ENCODE results near the gene DUSP22.

Gene DUSP22

GRCh38 chr6:340991-341827 is 48.9 kb downstream of the DUSP22 start:
- Histone ChIP-seq H3K36me3 (replicated peaks; ENCODE audit: low read depth, low read length) (peaks cover 53% of the 10 kb centered on the region), H3K27me3 (ENCODE audit: low read depth, low read length) (peaks cover 13% of the 10 kb centered on the region; the same call in 1 of the 2 replicates), H3K27ac (ENCODE audit: low read length) (no peak overlapping the region), H3K79me2 (ENCODE audit: low read length) (peaks cover 48% of the 10 kb centered on the region), H2AFZ (ENCODE audit: low read depth, low read length) (no peak overlapping the region), H3K4me3 (ENCODE audit: low read length) (peak overlapping the region; percentile 10), H4K20me1 (ENCODE audit: insufficient read depth, low read length) (peaks cover 87% of the 10 kb centered on the region), H3K9ac (ENCODE audit: low read length) (no peak overlapping the region), H3K4me1 (ENCODE audit: low read length) (peaks cover 47% of the 10 kb centered on the region), H3K9me3 (ENCODE audit: insufficient read depth, low read length) (no peaks in the 10 kb centered on the region), H3K4me2 (ENCODE audit: low read length) (peak overlapping the region; percentile 54)
- TF ChIP-seq EZH2phosphoT487 (IDR thresholded peaks at IDR 0.05; ENCODE audit: low read depth) = no peak
- no peak for TF ChIP-seq CTCF (IDR thresholded peaks at IDR 0.05; ENCODE audit: low read depth, low read length)

GRCh38 chr6:341914-342831 is 49.9 kb downstream of the DUSP22 start:
- Histone ChIP-seq H3K4me1 (ENCODE audit: low read length) (peaks cover 47% of the 10 kb centered on the region), H3K79me2 (ENCODE audit: low read length) (peaks cover 47% of the 10 kb centered on the region), H3K9me3 (ENCODE audit: insufficient read depth, low read length) (no peaks in the 10 kb centered on the region), H3K4me2 (ENCODE audit: low read length) (peak overlapping the region; percentile 54), H2AFZ (ENCODE audit: low read depth, low read length) (no peak overlapping the region), H3K27me3 (ENCODE audit: low read depth, low read length) (peaks cover 13% of the 10 kb centered on the region; the same call in 1 of the 2 replicates), H3K27ac (ENCODE audit: low read length) (no peak overlapping the region), H3K4me3 (ENCODE audit: low read length) (peak overlapping the region; percentile 10), H3K36me3 (replicated peaks; ENCODE audit: low read depth, low read length) (peaks cover 52% of the 10 kb centered on the region), H3K9ac (ENCODE audit: low read length) (no peak overlapping the region), H4K20me1 (ENCODE audit: insufficient read depth, low read length) (peaks cover 86% of the 10 kb centered on the region)
- TF ChIP-seq CTCF (IDR thresholded peaks at IDR 0.05; ENCODE audit: low read depth, low read length) = no peak
- no peak for TF ChIP-seq EZH2phosphoT487 (IDR thresholded peaks at IDR 0.05; ENCODE audit: low read depth)

- no peak overlapping the region for H3K4me3 ChIP-seq (ENCODE audit: low read length)
- no peak overlapping the region for H2AFZ ChIP-seq (ENCODE audit: low read depth, low read length)
- H3K79me2 ChIP-seq (ENCODE audit: low read length) = peaks cover 45% of the 10 kb centered on the region
- no peak for TF ChIP-seq EZH2phosphoT487 (IDR thresholded peaks at IDR 0.05; ENCODE audit: low read depth)
- no peak for TF ChIP-seq CTCF (IDR thresholded peaks at IDR 0.05; ENCODE audit: low read depth, low read length)
- no peak overlapping the region for H3K27ac ChIP-seq (ENCODE audit: low read length)
- H3K9ac ChIP-seq (ENCODE audit: low read length) = no peak overlapping the region
- no peak overlapping the region for H3K4me2 ChIP-seq (ENCODE audit: low read length)
- peaks cover 53% of the 10 kb centered on the region for H3K4me1 ChIP-seq (ENCODE audit: low read length)
- H3K36me3 ChIP-seq (replicated peaks; ENCODE audit: low read depth, low read length) = peaks cover 53% of the 10 kb centered on the region
- H3K27me3 ChIP-seq (ENCODE audit: low read depth, low read length) = peaks cover 11% of the 10 kb centered on the region; the same call in 1 of the 2 replicates
- no peaks in the 10 kb centered on the region for H3K9me3 ChIP-seq (ENCODE audit: insufficient read depth, low read length)
- H4K20me1 ChIP-seq (ENCODE audit: insufficient read depth, low read length) = peaks cover 86% of the 10 kb centered on the region
Observed at GRCh38 chr6:342832-343179, 50.5 kb downstream of the DUSP22 start.
